ENCODE data around the gene C3. TPM values are rescaled to one million over a fixed set of nuclear protein-coding genes. Genes with fewer than 3 reads are reported as not detected.
A peak's percentile ranks its signal among the peaks of the same experiment; 100 is the strongest.

C3 gene
- total RNA-seq, 1 experiment from 2014 or later, result 7.0 TPM

DNA sequence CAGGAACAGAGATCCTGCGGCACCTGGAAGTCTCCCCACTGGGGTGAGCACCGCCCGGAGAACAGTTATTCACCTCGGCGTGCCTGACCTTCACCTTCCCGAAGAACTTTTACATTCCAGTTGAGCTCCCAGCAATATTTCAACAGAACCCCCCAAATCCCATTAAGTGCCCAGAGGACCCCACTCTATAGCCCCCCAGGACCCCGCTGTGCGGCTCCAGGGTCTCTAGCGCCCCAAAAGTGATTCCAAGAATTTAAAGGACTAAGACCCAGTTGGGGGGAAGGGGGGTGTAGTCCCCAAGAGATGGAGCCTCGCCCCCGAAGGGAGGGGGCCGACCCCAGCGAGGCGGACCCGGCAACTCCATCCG, 16.4 kb upstream of the C3 start:
- H3K27ac ChIP-seq (ENCODE audit: low read depth, low read length), result peak overlapping the region; percentile 87
- peak overlapping the region; percentile 86 for H3K9ac ChIP-seq (ENCODE audit: low read length)
- H3K4me2 ChIP-seq (ENCODE audit: low read length), result peak overlapping the region; percentile 95
- no peaks in the 10 kb centered on the region for H4K20me1 ChIP-seq (ENCODE audit: insufficient read depth)
- TF ChIP-seq YY1 (IDR thresholded peaks at IDR 0.05; ENCODE audit: extremely low read depth, insufficient replicate concordance, low read depth, low read length) (no peak), FOSL1 (IDR thresholded peaks at IDR 0.05; ENCODE audit: low read depth) (no peak), EZH2 (IDR thresholded peaks at IDR 0.05) (no peak), MAX (IDR thresholded peaks at IDR 0.05) (no peak), POLR2A (IDR thresholded peaks at IDR 0.05; ENCODE audit: borderline replicate concordance, extremely low read depth, insufficient read depth, insufficient read length) (no peak), EGR1 (IDR thresholded peaks at IDR 0.05; ENCODE audit: low read depth) (no peak), TCF7L2 (IDR thresholded peaks at IDR 0.05; ENCODE audit: borderline replicate concordance, extremely low read depth, insufficient read depth, insufficient read length) (no peak), ATF3 (IDR thresholded peaks at IDR 0.05) (no peak), ZBTB33 (IDR thresholded peaks at IDR 0.05; ENCODE audit: extremely low read depth, insufficient replicate concordance, low read length) (no peak), EZH2phosphoT487 (IDR thresholded peaks at IDR 0.05; ENCODE audit: borderline replicate concordance) (no peak), ELF1 (IDR thresholded peaks at IDR 0.05; ENCODE audit: borderline replicate concordance, low read depth) (no peak), POLR2AphosphoS5 (IDR thresholded peaks at IDR 0.05; ENCODE audit: low read depth, low read length) (no peak), RAD21 (IDR thresholded peaks at IDR 0.05; ENCODE audit: low read depth) (no peak)
- RAD21 ChIA-PET (ENCODE audit: low non-redundant PET in 1 of 2, low total read pairs in 2 of 2, uncharacterized antibody in 2 of 2, unreplicated experiment in 2 of 2), result interaction anchor here (0.6 to 2.3 kb wide), 4 partner anchors 31 to 127 kb away, joined by 3 to 16 read pairs (median 10); no protein-coding TSS in a partner anchor
- intact Hi-C loops (cut with micrococcal nuclease), result loop anchor here (1.0 to 5.0 kb wide), 2 partner anchors 220 to 365 kb away; partner anchors contain the start of gene ALKBH7
- peak overlapping the region; percentile 99 for H3K4me3 ChIP-seq (replicated peaks in 1 of 2; ENCODE audit: low read depth in 1 of 2, low read length in 2 of 2)
- no peaks in the 10 kb centered on the region for H3K9me2 ChIP-seq (ENCODE audit: insufficient read depth)
- POLR2A ChIA-PET, result interaction anchor here (0.7 to 3.1 kb wide), 8 partner anchors 12 to 260 kb away, joined by 3 to 13 read pairs (median 3); partner anchors contain the start of genes SH2D3A and TNFSF9
- DNase-seq (ENCODE audit: low read depth, low spot score) (no peak), ATAC-seq (no peak)
- CTCF ChIA-PET, result interaction anchor here (0.9 to 3.9 kb wide), 5 partner anchors 91 to 220 kb away, joined by 3 to 91 read pairs (median 4); no protein-coding TSS in a partner anchor
- peaks cover 31 to 39% of the 10 kb centered on the region in 2 experiments for H3K4me1 ChIP-seq (ENCODE audit: control insufficient read depth in 1 of 2, insufficient read depth in 2 of 2, low read length in 2 of 2)
- no peak overlapping the region for H2AFZ ChIP-seq (ENCODE audit: low read depth, low read length, poor library complexity, severe bottlenecking)
- H3K27me3 ChIP-seq (ENCODE audit: insufficient read depth, low read length), result no peaks in the 10 kb centered on the region
- H3K79me2 ChIP-seq (ENCODE audit: insufficient read depth, low read length), result peaks cover 40% of the 10 kb centered on the region
- H3K36me3 ChIP-seq (ENCODE audit: control insufficient read depth in 1 of 2, insufficient read depth in 2 of 2, low read length in 2 of 2), result peaks cover 4 to 9% of the 10 kb centered on the region in 2 experiments; a peak in 3 of 4 replicates
- no peaks in the 10 kb centered on the region for H3K9me3 ChIP-seq (ENCODE audit: control insufficient read depth in 1 of 2, insufficient read depth in 1 of 2, low read depth in 1 of 2, low read length in 2 of 2)
- BruUV-seq (replicated peaks), result no TSS peak
